MG63 (cell line): ENCODE data around the gene SNX8. TPM values are rescaled to one million over a fixed set of nuclear protein-coding genes. Genes with fewer than 3 reads are reported as not detected.
A peak's percentile ranks its signal among the peaks of the same experiment; 100 is the strongest.

ENCODE experiments used
- DNase-seq: peaks from one replicate; pipeline ENCODE4 v3.0.0-alpha.2; 2020
- H3K27me3 ChIP-seq: fragments of 250-450 bp; sonication (Bioruptor Pico); 2 replicates; pipeline ENCODE4 v1.5.1; 2020; ENCODE audit warnings: mild to moderate bottlenecking, moderate library complexity
- H3K36me3 ChIP-seq: fragments of 250-450 bp; sonication (Bioruptor Pico); 2 replicates; pipeline ENCODE4 v1.5.1; 2020; ENCODE audit warnings: mild to moderate bottlenecking, moderate library complexity
- H3K4me3 ChIP-seq: fragments of 250-450 bp; sonication (Bioruptor Pico); 2 replicates; pipeline ENCODE4 v1.5.1; 2020; ENCODE audit warnings: mild to moderate bottlenecking, moderate library complexity
- H3K9me3 ChIP-seq: fragments of 250-450 bp; sonication (Bioruptor Pico); 2 replicates; pipeline ENCODE4 v1.5.1; 2020; ENCODE audit warnings: mild to moderate bottlenecking, moderate library complexity
- total RNA-seq: library from RNA; depleted of rRNA; stranded (reverse); fragments of >200 nt; shearing (Covaris generic); gene quantifications from 2 replicates; pipeline ENCODE4 v1.2.3, GENCODE V29; 2014; ENCODE audit warnings: low replicate concordance

SNX8 gene
- total RNA-seq, 1 experiment from 2014 or later = 26.8 TPM

GRCh38 chr7:2258661-2259365 lies 55.4 kb downstream of the SNX8 start:
- Histone ChIP-seq H3K4me3 (no peak overlapping the region), H3K27me3 (no peaks in the 10 kb centered on the region), H3K36me3 (no peaks in the 10 kb centered on the region; the same call in 1 of the 2 replicates), H3K9me3 (no peaks in the 10 kb centered on the region)
- DNase-seq = no peak

DNA sequence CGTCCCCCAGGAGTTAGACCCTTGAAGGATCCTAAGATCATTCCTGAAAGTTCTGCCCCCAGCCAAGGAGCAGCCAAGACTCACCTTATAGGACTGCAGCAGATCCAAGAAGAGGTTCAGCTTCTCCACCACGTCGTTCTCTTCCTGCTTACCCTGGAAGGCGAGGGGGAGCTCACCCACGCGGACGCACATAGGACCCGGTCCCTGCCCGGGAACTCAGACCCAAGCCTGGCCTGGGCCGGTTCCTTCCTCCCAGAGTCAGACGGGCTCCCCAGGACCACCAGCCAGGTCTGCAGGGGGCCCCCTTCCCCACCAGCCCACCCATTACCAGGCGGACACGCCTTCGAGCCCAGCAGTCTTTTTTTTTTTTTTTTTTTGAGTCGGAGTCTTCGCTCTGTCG lies 56.6 kb downstream of the SNX8 start:
- no peaks in the 10 kb centered on the region for H3K9me3 ChIP-seq
- no peak overlapping the region for H3K4me3 ChIP-seq
- no peaks in the 10 kb centered on the region for H3K27me3 ChIP-seq
- H3K36me3 ChIP-seq = no peaks in the 10 kb centered on the region
- no peak for DNase-seq

GRCh38 chr7:2257046-2257551 lies 57.1 kb downstream of the SNX8 start:
- Histone ChIP-seq H3K27me3 (no peaks in the 10 kb centered on the region), H3K9me3 (no peaks in the 10 kb centered on the region), H3K36me3 (no peaks in the 10 kb centered on the region), H3K4me3 (no peak overlapping the region)
- DNase-seq = no peak

DNA sequence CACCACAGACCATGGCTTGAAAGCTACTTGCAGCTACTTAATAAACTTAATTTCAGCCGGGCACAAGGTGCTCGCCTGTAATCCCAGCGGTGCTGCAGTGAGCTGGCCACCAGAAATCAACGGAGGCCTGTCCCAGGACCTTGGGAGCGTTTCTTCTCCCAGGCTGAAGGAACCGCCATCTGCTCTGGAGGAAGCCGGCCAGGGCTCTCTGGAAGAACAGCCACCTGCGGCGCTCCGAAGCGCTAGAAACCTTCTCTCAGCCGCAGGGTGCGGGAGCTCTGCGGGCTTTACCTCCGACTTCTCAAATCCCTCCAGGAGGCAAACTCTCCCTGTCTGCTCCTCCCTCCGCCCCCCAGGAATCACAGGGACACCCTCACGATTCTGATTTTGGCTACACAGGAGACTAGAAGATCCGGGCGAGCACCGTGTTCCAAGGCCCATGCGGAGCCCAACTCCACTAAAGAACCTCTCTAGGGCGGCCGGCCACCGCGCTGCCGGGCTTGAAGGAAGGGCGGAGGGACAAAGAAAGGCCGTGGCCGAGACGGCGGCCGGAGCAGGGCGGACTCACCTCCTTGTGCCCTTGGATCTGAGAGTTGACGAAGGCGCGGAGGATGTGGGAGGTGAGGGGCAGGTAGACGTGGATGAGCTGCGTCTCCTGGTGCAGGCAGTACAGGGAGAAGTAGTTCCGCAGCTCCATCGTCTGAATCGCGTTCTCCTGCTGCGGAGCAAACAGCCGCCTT lies 57.8 kb downstream of the SNX8 start:
- DNase-seq = no peak

DNA sequence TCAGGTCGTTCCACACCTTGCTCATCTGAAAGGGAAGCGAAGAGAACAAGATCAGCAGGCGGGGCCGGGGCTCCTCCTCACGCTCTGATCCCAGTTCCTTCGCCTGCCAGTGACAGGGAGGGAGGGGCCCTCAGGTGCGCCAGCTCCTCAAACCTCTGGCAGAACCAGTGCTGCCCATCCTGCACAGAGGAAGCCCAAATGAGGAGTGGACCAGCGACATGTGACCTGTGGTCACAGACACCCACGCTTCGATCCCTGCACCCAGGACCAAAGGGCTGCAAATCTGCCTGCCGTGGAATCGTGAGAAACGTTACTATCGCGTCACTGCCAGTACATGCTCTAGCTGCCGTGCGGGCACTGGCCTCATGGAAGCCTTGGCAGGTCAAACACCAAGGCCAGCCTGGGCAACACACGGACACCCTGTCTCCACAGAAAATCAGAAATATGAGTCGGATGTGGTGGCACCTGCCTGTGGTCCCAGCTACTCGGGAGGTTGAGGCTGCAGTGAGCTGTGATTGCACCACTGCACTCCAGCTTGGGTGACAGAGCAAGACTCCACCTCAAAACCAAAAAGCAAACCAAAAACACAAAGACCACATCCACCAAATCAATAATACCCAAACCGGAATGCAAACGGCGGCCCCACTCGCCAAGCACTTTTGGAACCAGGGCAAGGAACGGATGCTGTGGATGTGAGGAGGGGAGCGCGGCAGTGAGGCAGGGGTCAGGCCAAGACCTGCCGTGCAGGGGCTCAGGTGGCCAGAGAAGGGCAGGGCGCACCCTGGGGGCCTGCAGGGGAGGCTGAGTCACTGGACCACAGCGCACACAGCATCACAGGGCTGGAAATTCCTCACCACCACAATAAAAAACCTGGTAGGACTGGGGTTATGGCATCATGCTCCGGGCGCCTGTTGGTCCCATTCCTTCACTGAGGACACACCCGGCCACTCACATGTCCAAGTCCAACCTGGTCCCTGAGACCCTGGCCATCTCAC lies 58.8 kb downstream of the SNX8 start:
- Histone ChIP-seq H3K9me3 (no peaks in the 10 kb centered on the region), H3K27me3 (no peaks in the 10 kb centered on the region), H3K4me3 (no peak overlapping the region), H3K36me3 (no peaks in the 10 kb centered on the region)
- DNase-seq = no peak

More for the DNA sequence above, 57.8 kb downstream of the SNX8 start:
- no peaks in the 10 kb centered on the region for H3K27me3 ChIP-seq
- no peak overlapping the region for H3K4me3 ChIP-seq
- no peaks in the 10 kb centered on the region for H3K9me3 ChIP-seq
- H3K36me3 ChIP-seq = no peaks in the 10 kb centered on the region

GRCh38 chr7:2254429-2255144 lies 59.7 kb downstream of the SNX8 start:
- Histone ChIP-seq H3K27me3 (no peaks in the 10 kb centered on the region), H3K36me3 (no peaks in the 10 kb centered on the region; the same call in 1 of the 2 replicates), H3K9me3 (no peaks in the 10 kb centered on the region), H3K4me3 (no peak overlapping the region)
- DNase-seq = no peak

DNA sequence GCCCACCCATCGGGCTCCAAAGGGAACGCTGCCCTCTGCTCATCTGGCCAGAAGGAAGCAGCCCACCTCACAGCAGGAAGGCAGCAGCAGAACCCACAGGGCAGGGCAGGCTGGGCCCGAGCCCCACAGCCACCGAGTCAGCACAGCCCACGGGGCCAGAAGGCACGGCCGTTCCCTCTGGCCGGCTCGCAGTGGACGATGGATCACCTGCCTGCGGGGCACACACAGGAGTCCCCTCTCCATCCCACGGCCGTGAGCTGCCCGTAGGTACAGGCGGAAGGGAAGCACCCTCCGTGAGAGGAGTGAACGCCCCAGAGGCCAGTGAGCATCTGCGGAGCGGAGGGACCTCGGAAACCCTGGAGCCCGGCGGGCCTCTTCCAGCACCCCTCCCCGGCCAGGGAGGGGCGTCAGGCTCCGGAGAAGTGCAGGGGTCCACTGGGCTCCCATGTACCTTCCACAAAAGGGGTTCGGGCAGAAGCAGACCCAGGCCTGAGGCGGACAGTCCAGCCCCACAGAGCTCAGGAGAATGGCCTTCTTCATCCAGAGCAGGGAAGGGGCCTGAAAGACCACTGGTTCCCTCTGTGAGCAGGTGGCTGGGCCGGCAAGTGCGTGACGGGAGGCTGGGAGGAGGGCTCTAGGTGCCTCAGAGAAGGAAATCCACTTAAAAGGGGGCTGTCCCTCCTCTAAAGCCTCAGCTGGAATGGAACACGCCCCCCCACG lies 60.6 kb downstream of the SNX8 start:
- Histone ChIP-seq H3K27me3 (no peaks in the 10 kb centered on the region), H3K9me3 (no peaks in the 10 kb centered on the region), H3K36me3 (no peaks in the 10 kb centered on the region; the same call in 1 of the 2 replicates), H3K4me3 (no peak overlapping the region)
- no peak for DNase-seq

DNA sequence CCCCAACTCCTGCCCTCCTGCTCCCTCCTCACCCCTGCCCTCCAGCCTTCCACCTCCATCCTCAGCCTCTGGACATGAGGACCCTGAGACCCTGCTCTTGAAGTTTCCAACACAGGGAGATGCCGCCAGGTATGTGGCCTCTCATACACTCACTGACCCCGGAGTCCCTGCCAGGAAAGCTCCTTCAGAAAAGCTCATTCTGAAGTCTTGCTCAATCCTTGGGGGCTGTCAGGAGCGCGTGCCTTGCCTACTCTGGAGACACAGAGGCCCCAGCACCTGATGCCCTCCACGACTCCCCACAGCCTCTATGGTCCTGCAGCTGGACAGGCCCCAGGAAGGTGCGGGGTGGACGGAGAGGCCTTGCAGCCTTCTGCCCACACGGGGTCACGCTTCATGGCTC lies 61.2 kb downstream of the SNX8 start:
- DNase-seq = no peak
- Histone ChIP-seq H3K4me3 (no peak overlapping the region), H3K36me3 (no peaks in the 10 kb centered on the region; the same call in 1 of the 2 replicates), H3K27me3 (no peaks in the 10 kb centered on the region), H3K9me3 (no peaks in the 10 kb centered on the region)

GRCh38 chr7:2251841-2252771 lies 62.1 kb downstream of the SNX8 start:
- DNase-seq = no peak
- Histone ChIP-seq H3K4me3 (no peak overlapping the region), H3K27me3 (no peaks in the 10 kb centered on the region), H3K9me3 (no peaks in the 10 kb centered on the region), H3K36me3 (no peaks in the 10 kb centered on the region; the same call in 1 of the 2 replicates)

GRCh38 chr7:2251381-2251780 lies 62.9 kb downstream of the SNX8 start:
- no peak overlapping the region for H3K4me3 ChIP-seq
- no peaks in the 10 kb centered on the region; the same call in 1 of the 2 replicates for H3K36me3 ChIP-seq
- H3K9me3 ChIP-seq = no peaks in the 10 kb centered on the region
- no peak for DNase-seq
- no peaks in the 10 kb centered on the region for H3K27me3 ChIP-seq

GRCh38 chr7:2249744-2250323 lies 64.4 kb downstream of the SNX8 start:
- H3K9me3 ChIP-seq = no peaks in the 10 kb centered on the region
- H3K4me3 ChIP-seq = no peak overlapping the region
- no peaks in the 10 kb centered on the region; the same call in 1 of the 2 replicates for H3K36me3 ChIP-seq
- H3K27me3 ChIP-seq = no peaks in the 10 kb centered on the region
- no peak for DNase-seq

- H3K9me3 ChIP-seq = no peaks in the 10 kb centered on the region
- peak; percentile 85 for DNase-seq
- H3K4me3 ChIP-seq = no peak overlapping the region
- no peaks in the 10 kb centered on the region; the same call in 1 of the 2 replicates for H3K36me3 ChIP-seq
- no peaks in the 10 kb centered on the region for H3K27me3 ChIP-seq
Measured at GRCh38 chr7:2248984-2249694, 65.1 kb downstream of the SNX8 start.

- no peaks in the 10 kb centered on the region; the same call in 1 of the 2 replicates for H3K36me3 ChIP-seq
- no peaks in the 10 kb centered on the region for H3K27me3 ChIP-seq
- H3K4me3 ChIP-seq = no peak overlapping the region
- no peaks in the 10 kb centered on the region for H3K9me3 ChIP-seq
- DNase-seq = no peak
Measured at GRCh38 chr7:2247141-2247995, 66.9 kb downstream of the SNX8 start.
